Measurements from ENCODE around the gene FGF11.

The FGF11 gene

DNA sequence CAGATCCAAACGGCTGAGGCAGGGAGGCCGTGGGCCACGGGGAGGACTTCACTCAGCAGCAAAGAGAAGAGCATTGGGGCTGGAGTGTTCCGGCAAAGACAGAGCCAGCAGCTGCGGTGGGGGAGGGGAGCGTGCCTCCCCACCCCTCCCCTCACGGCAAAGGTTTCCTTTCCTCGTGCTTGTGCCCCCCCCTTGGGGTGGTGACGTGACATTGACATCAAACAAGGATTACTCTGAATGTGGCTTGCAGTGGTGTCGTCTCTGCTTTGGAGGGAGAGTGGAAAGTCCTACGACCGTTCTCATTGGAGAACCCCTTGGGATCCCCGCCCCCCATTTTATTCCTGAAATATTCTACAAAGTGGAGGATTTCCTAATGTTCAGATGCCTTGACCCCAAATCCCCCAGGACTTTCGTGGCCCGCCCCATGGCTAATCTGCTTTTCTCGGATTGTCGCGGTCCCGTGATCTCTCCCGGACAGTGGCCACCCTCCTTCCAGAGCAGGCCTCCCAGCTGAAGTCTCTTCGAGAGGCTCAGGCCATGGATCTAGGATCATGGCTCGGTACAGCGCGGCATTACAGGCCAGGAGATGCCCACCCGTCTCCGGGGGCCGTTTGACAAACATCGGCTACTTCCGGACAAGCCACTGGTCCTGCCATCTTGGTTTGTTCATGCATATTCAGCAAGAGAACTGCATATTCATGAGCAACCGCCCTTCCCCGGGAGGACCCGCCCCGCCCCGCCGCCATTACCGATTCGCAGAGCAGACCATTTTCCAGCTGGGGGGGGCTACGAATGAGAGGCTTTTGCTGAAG, 44.1 kb downstream of the FGF11 start:
- Histone ChIP-seq H3K27ac (ENCODE audit: low read depth, low read length) (peak overlapping the region; percentile 100), H3K4me3 (ENCODE audit: low read length) (peak overlapping the region; percentile 90), H3K27me3 (ENCODE audit: control insufficient read depth, insufficient read depth, low read length) (no peaks in the 10 kb centered on the region), H3K36me3 (ENCODE audit: control insufficient read depth, insufficient read depth, low read length) (no peaks in the 10 kb centered on the region), H3K4me1 (ENCODE audit: control insufficient read depth, insufficient read depth, low read length) (peaks cover 23% of the 10 kb centered on the region), H3K9ac (ENCODE audit: low read length) (peak overlapping the region; percentile 100)

DNA sequence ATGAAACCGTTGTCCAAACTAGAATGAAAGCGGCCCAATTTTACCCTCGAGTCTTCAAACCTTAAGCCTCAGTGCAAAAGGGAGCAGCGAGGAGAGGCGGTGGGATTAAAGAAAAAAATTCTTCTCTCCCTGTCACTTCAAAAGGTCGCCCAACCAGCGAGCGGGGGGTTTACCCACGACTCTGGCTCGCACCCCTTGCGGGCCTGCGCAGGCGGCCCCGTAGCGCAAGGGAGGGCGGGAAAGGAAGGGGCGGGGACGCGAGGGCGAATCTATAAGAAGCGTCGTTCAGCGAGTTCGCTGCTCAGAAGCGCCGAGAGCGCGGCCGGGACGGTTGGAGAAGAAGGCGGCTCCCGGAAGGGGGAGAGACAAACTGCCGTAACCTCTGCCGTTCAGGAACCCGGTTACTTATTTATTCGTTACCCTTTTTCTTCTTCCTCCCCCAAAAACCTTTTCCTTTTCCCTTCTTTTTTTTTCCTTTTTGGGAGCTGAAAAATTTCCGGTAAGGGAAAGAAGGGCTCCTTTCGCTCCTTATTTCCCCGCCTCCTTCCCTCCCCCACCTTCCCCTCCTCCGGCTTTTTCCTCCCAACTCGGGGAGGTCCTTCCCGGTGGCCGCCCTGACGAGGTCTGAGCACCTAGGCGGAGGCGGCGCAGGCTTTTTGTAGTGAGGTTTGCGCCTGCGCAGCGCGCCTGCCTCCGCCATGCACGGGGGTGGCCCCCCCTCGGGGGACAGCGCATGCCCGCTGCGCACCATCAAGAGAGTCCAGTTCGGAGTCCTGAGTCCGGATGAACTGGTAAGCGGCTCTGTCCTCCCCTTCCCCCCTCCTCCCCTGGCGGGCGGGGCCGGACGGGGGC, 45.0 kb downstream of the FGF11 start, which contains the start of gene POLR2A:
Gene POLR2A (plus strand): TSS at position 300 of the 852 bp plus-strand sequence.
- H3K4me1 ChIP-seq (ENCODE audit: control insufficient read depth, insufficient read depth, low read length) = peaks cover 28% of the 10 kb centered on the region
- peak within 1 kb of the TSS; percentile 100 for H3K9ac ChIP-seq (ENCODE audit: low read length)
- H3K4me3 ChIP-seq (ENCODE audit: low read length) = peak within 1 kb of the TSS; percentile 90
- H3K27ac ChIP-seq (ENCODE audit: low read depth, low read length) = peak within 1 kb of the TSS; percentile 100
- no peaks in the 10 kb centered on the region for H3K36me3 ChIP-seq (ENCODE audit: control insufficient read depth, insufficient read depth, low read length)
- H3K27me3 ChIP-seq (ENCODE audit: control insufficient read depth, insufficient read depth, low read length) = no peaks in the 10 kb centered on the region

DNA sequence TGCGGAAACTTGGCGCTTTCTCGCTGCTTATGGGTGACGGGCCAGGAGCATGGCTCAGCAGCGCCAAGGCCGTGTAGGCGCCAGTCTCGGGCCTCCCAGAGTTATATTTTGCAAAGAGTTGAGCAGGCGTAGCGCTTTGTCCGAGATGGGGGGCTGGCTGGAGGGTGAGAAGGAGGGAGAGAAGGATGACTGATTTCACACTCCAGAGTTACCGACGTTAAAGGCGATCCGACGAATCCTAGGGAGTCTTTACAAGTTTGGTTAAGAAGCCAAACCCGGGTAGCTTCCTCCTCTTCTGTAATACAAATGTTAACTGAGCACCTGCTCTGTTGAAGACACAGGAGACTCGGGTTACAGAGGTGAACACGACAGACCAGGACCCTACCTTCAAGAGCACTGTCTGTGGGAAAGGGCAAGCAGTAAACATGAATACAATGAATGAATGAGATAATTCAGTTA, 45.6 kb downstream of the FGF11 start:
- Histone ChIP-seq H3K9ac (ENCODE audit: low read length) (peak overlapping the region; percentile 34), H3K27ac (ENCODE audit: low read depth, low read length) (peak overlapping the region; percentile 100), H3K4me1 (ENCODE audit: control insufficient read depth, insufficient read depth, low read length) (peaks cover 25% of the 10 kb centered on the region), H3K27me3 (ENCODE audit: control insufficient read depth, insufficient read depth, low read length) (no peaks in the 10 kb centered on the region), H3K4me3 (ENCODE audit: low read length) (peak overlapping the region; percentile 84), H3K36me3 (ENCODE audit: control insufficient read depth, insufficient read depth, low read length) (no peaks in the 10 kb centered on the region)

DNA sequence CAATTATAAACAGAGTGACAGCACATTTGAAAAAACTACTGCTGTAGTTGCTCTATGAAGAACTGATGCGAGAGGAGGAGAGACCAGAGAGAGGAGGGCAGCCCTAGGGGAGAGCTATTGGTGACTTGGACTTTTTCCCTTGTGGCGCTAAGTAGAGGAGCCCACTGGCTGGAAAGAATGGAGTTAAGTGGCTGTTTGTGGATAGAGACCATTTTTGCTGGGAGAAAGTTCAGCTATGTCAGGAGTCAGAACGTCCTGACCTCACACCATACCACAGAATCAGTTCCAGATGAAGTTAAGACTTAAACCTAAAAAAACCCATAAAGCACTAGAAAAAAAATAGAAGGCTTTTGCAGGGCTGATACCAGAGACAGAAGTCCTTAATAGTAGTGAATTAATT, 46.9 kb downstream of the FGF11 start:
- no peaks in the 10 kb centered on the region for H3K36me3 ChIP-seq (ENCODE audit: control insufficient read depth, insufficient read depth, low read length)
- H3K9ac ChIP-seq (ENCODE audit: low read length) = no peak overlapping the region
- peak overlapping the region; percentile 40 for H3K4me3 ChIP-seq (ENCODE audit: low read length)
- peaks cover 22% of the 10 kb centered on the region for H3K4me1 ChIP-seq (ENCODE audit: control insufficient read depth, insufficient read depth, low read length)
- H3K27me3 ChIP-seq (ENCODE audit: control insufficient read depth, insufficient read depth, low read length) = no peaks in the 10 kb centered on the region
- no peak overlapping the region for H3K27ac ChIP-seq (ENCODE audit: low read depth, low read length)

DNA sequence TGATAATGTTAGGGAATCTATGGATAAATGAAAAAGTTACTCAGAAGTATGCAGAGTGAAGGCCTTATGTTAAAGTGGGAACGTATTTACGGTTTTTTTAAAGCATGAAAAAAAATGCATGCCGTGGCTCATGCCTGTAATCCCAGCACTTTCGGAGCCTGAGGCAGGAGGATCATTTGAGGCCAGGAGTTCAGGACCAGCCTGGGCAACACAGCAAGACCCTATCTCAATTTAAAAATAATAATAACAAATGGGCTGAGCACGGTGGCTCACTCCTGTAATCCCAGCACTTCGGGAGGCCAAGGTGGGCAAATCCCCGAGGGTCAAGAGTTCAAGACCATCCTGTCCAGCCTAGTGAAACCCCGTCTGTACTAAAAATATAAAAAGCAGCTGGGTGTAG, 50.8 kb downstream of the FGF11 start:
- Histone ChIP-seq H3K36me3 (ENCODE audit: control insufficient read depth, insufficient read depth, low read length) (no peaks in the 10 kb centered on the region), H3K27ac (ENCODE audit: low read depth, low read length) (no peak overlapping the region), H3K4me1 (ENCODE audit: control insufficient read depth, insufficient read depth, low read length) (peaks cover 17% of the 10 kb centered on the region), H3K4me3 (ENCODE audit: low read length) (no peak overlapping the region), H3K27me3 (ENCODE audit: control insufficient read depth, insufficient read depth, low read length) (no peaks in the 10 kb centered on the region), H3K9ac (ENCODE audit: low read length) (no peak overlapping the region)

DNA sequence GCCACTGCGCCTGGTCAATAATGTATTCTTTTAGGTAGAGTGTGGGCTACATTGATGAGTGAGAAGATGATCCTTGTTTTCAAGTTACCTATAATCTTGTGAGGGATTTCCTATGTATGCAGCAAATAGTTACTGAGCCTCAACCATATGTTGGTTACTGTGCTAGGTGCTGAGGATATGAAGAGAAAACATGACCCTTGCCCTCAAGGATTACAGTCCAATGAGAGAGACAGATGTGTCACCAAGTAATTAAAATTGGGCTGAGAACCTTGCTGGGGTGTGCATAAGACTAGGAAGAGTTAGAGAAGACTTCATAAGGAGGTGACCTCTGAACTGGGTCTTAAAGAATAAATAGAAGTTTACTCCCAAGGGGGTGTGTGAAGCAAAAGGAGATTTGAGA, 52.3 kb downstream of the FGF11 start:
- Histone ChIP-seq H3K4me3 (ENCODE audit: low read length) (no peak overlapping the region), H3K27ac (ENCODE audit: low read depth, low read length) (no peak overlapping the region), H3K4me1 (ENCODE audit: control insufficient read depth, insufficient read depth, low read length) (peaks cover 8% of the 10 kb centered on the region)

DNA sequence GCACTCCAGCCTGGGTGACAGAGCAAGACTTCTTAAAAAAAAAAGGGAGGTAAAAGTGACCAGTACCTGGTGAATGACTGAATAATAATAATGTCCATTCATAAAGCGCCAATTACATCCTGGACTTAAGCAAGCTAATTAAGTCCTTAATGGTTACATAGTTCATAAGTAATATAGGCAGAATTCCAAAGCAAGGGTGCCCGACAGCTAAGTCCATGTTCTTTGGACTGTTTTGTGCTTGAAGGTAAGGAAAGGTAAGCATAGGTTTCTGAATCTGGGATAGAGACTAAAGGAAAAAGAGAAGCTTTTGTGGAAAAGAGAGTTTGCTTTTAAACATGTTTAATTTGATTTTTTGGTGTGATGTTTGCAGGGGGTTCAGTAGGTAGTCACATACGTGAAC, 54.6 kb downstream of the FGF11 start:
- no peak overlapping the region for H3K27ac ChIP-seq (ENCODE audit: low read depth, low read length)
- no peak overlapping the region for H3K4me3 ChIP-seq (ENCODE audit: low read length)
- H3K4me1 ChIP-seq (ENCODE audit: control insufficient read depth, insufficient read depth, low read length) = peaks cover under 1% of the 10 kb centered on the region
- H3K36me3 ChIP-seq (ENCODE audit: control insufficient read depth, insufficient read depth, low read length) = peaks cover 28% of the 10 kb centered on the region
- H3K9ac ChIP-seq (ENCODE audit: low read length) = no peak overlapping the region
- no peaks in the 10 kb centered on the region for H3K27me3 ChIP-seq (ENCODE audit: control insufficient read depth, insufficient read depth, low read length)

More for the DNA sequence above, 52.3 kb downstream of the FGF11 start:
- Histone ChIP-seq H3K9ac (ENCODE audit: low read length) (no peak overlapping the region), H3K27me3 (ENCODE audit: control insufficient read depth, insufficient read depth, low read length) (no peaks in the 10 kb centered on the region), H3K36me3 (ENCODE audit: control insufficient read depth, insufficient read depth, low read length) (peaks cover 7% of the 10 kb centered on the region)
